Kidney (tissue), 14 donors: ENCODE measurements around the gene ATP6V1B1. TPM values are rescaled to one million over a fixed set of nuclear protein-coding genes. Genes with fewer than 3 reads are reported as not detected.

Source experiments
- DNase-seq, 5 donors: peaks; one replicate each; pipeline ENCODE4 v3.0.0-alpha.2; 2013 to 2020
- FAIRE-seq: peaks from 2 replicates; lab custom pipeline; 2012; peaks lifted over from hg19 to GRCh38; lab: Jason Lieb, UNC
- H3K27ac ChIP-seq, 2 donors: one replicate each; pipeline ENCODE4 v1.7.0; 2013; ENCODE audit warnings: low read depth in 2 of 2, low read length in 2 of 2, inconsistent platforms in 1 of 2
- H3K27me3 ChIP-seq: one replicate; pipeline ENCODE4 v1.7.1; 2013; ENCODE audit warnings: low read length, inconsistent platforms; ENCODE audit not compliant: control insufficient read depth, insufficient read depth
- H3K36me3 ChIP-seq, 3 donors: one replicate each; pipeline versions ENCODE4 v1.7.0 to v1.7.1; 2013; ENCODE audit warnings: low read length in 3 of 3, control low read depth in 1 of 3, inconsistent platforms in 1 of 3; ENCODE audit not compliant: insufficient read depth in 3 of 3, control insufficient read depth in 2 of 3
- H3K4me1 ChIP-seq, 3 donors: one replicate each; pipeline versions ENCODE4 v1.7.0 to v1.7.1; 2013; ENCODE audit warnings: low read length in 3 of 3, inconsistent platforms in 1 of 3, low read depth in 1 of 3; ENCODE audit not compliant: control insufficient read depth in 2 of 3, insufficient read depth in 2 of 3
- H3K4me3 ChIP-seq, 3 donors: one replicate each; pipeline versions ENCODE4 v1.7.0 to v1.8.1; 2013; ENCODE audit warnings: low read length in 3 of 3, control low read depth in 1 of 3, inconsistent platforms in 1 of 3
- H3K9ac ChIP-seq, 3 donors: one replicate each; pipeline versions ENCODE4 v1.7.0 to v1.7.1; 2013; ENCODE audit warnings: low read length in 3 of 3, control low read depth in 1 of 3, inconsistent platforms in 1 of 3
- H3K9me3 ChIP-seq, 3 donors: one replicate each; pipeline versions ENCODE4 v1.7.0 to v1.7.1; 2013; ENCODE audit warnings: low read length in 3 of 3, control low read depth in 1 of 3, inconsistent platforms in 1 of 3; ENCODE audit not compliant: control insufficient read depth in 2 of 3, insufficient read depth in 1 of 3
- CTCF ChIP-seq: IDR thresholded peaks from 3 replicates; pipeline ENCODE4 v1.5.1; 2012; ENCODE audit warnings: mild to moderate bottlenecking, moderate library complexity, borderline replicate concordance; ENCODE audit not compliant: insufficient read depth; ENCODE audit errors: extremely low read depth
- intact Hi-C: fragments of 100-400 bp; cut with DNase I; formaldehyde crosslinking; loops from one replicate; pipeline ENCODE4 v1.11.1; 2022
- polyA plus RNA-seq: library from polyadenylated mRNA; stranded (reverse); fragments of 350-450 nt; fragmentation: Illumina TruSeq; extraction: RNeasy Lipid Tissue Mini Kit (QIAGEN cat#74804); gene quantifications from one replicate; pipeline ENCODE4 v1.2.3, GENCODE V29; 2014; ENCODE audit warnings: low read depth, low replicate concordance; ENCODE audit not compliant: insufficient read depth
- total RNA-seq: library from RNA; stranded (reverse); fragmentation: NEBNext Ultra II Directional; extraction: Animal tissue kit (Norgen Biotek cat#: 25700); gene quantifications from one replicate; pipeline ENCODE4 v1.2.1, GENCODE V29; 2021
- donor health status: control.
- donor health status: control.
- donor health status: control.
- donor health status: control.
- donor health status: control.
- donor health status: DM: yes; HTN: yes; CAD: no.
- donor health status: Normal renal cell carcinoma (clear cell type).

ATP6V1B1 gene
- total and polyA plus RNA-seq, 2 donors from 2014 or later = 37.9 to 400 TPM

GRCh38 chr2:70965506-70965905, 29.8 kb downstream of the ATP6V1B1 start:
- intact Hi-C loops = no loop called here
- no peak for TF ChIP-seq CTCF
- no peak for FAIRE-seq

GRCh38 chr2:70966681-70967080, 31.0 kb downstream of the ATP6V1B1 start:
- FAIRE-seq (no peak), DNase-seq (no peak)

More at GRCh38 chr2:70965506-70965905, 29.8 kb downstream of the ATP6V1B1 start:
- Histone ChIP-seq H3K36me3 (peaks cover 0 to 2% (median 0%) of the 10 kb centered on the region in 3 donors), H3K9me3 (no peaks in the 10 kb centered on the region), H3K4me1 (no peaks in the 10 kb centered on the region), H3K9ac (no peak overlapping the region), H3K27me3 (peaks cover 8% of the 10 kb centered on the region), H3K4me3 (no peak overlapping the region), H3K27ac (no peak overlapping the region)
- no peak for DNase-seq

GRCh38 chr2:70967189-70967588, 31.5 kb downstream of the ATP6V1B1 start:
- no peak for FAIRE-seq
- Histone ChIP-seq H3K9ac (no peak overlapping the region), H3K4me1 (no peaks in the 10 kb centered on the region), H3K27me3 (peaks cover 8% of the 10 kb centered on the region), H3K36me3 (no peaks in the 10 kb centered on the region), H3K9me3 (no peaks in the 10 kb centered on the region), H3K4me3 (no peak overlapping the region), H3K27ac (no peak overlapping the region)
- DNase-seq = no peak
- intact Hi-C loops = no loop called here
- no peak for TF ChIP-seq CTCF

More at GRCh38 chr2:70966681-70967080, 31.0 kb downstream of the ATP6V1B1 start:
- Histone ChIP-seq H3K4me3 (no peak overlapping the region), H3K9me3 (no peaks in the 10 kb centered on the region), H3K4me1 (no peaks in the 10 kb centered on the region), H3K27ac (no peak overlapping the region), H3K27me3 (peaks cover 8% of the 10 kb centered on the region), H3K36me3 (peaks cover 0 to 2% (median 0%) of the 10 kb centered on the region in 3 donors), H3K9ac (no peak overlapping the region)
- intact Hi-C loops = no loop called here
- no peak for TF ChIP-seq CTCF

- H3K27ac ChIP-seq = no peak overlapping the region
- no peaks in the 10 kb centered on the region for H3K27me3 ChIP-seq
- no peak for TF ChIP-seq CTCF
- intact Hi-C loops = no loop called here
- FAIRE-seq (no peak), DNase-seq (no peak)
- no peak overlapping the region for H3K4me3 ChIP-seq
- H3K36me3 ChIP-seq = no peaks in the 10 kb centered on the region
- no peak overlapping the region for H3K9ac ChIP-seq
- no peaks in the 10 kb centered on the region for H3K9me3 ChIP-seq
- peaks cover 0 to 8% (median 8%) of the 10 kb centered on the region in 3 donors for H3K4me1 ChIP-seq
Measured at GRCh38 chr2:70974592-70974991, 38.9 kb downstream of the ATP6V1B1 start.
